ENCODE measurements around the gene RPL36AL.

RPL36AL gene

GRCh38 chr14:49581209-49582112 lies 39.0 kb downstream of the RPL36AL start:
- DNase-seq (ENCODE audit: low read depth) = no peak

GRCh38 chr14:49579841-49580240 lies 40.6 kb downstream of the RPL36AL start:
- DNase-seq (ENCODE audit: low read depth) = no peak

- DNase-seq (ENCODE audit: low read depth) = no peak
These were observed 42.3 kb downstream of the RPL36AL start for GRCh38 chr14:49578141-49578540.

GRCh38 chr14:49574038-49574437 lies 46.4 kb downstream of the RPL36AL start:
- no peak for DNase-seq (ENCODE audit: low read depth)

- no peak for DNase-seq (ENCODE audit: low read depth)
These were observed 51.1 kb downstream of the RPL36AL start for GRCh38 chr14:49569281-49569680.
